K562 (cell line): ENCODE measurements around the gene CDC42EP5. TPM values are rescaled to one million over a fixed set of nuclear protein-coding genes. Genes with fewer than 3 reads are reported as not detected.
A peak's percentile ranks its signal among the peaks of the same experiment; 100 is the strongest.

Source experiments
- ATAC-seq: fragments of 200-7000 bp; cut with Tn5 transposase; 3 replicates; pipeline ENCODE4 v1.9.1; 2020; ENCODE audit warnings: moderate library complexity
- BruUV-seq: library from RNA; stranded (reverse); fragments of 400-500 nt; replicated peaks from 2 replicates; lab custom pipeline; 2021; lab: Mats Ljungman, UMichigan
- CTCF ChIA-PET: fragments of 300-600 bp; formaldehyde crosslinking; extraction: SDS; loops from one replicate; lab custom pipeline; 2021; ENCODE audit warnings: low intra/inter-chr PET ratio; lab: Yijun Ruan, JAX
- POLR2A ChIA-PET: fragments of 300-600, 350-650 bp; sonication (Branson Sonifier 250); formaldehyde crosslinking; extraction: SDS; loops from one replicate; lab custom pipeline; 2021; ENCODE audit warnings: antibody characterized with exemption, inconsistent platforms; lab: Yijun Ruan, JAX
- DNase-seq, 4 experiments: peaks; one replicate each; pipeline versions ENCODE4 v3.0.0 to v3.0.0-alpha.2; 2011 to 2018; ENCODE audit warnings: low spot score in 3 of 4, mixed read lengths in 3 of 4; ENCODE audit errors: extremely low read depth in 1 of 4
- FAIRE-seq: peaks from 2 replicates; lab custom pipeline; 2011; peaks lifted over from hg19 to GRCh38; lab: Jason Lieb, UNC
- H2AFZ ChIP-seq: 2 replicates; pipeline ENCODE4 v1.6.0; 2011; ENCODE audit warnings: low read depth, low read length, control low read depth, inconsistent platforms
- H3K27ac ChIP-seq: fragments of 200-600 bp; 3 replicates; pipeline ENCODE4 v1.8.0; 2011; ENCODE audit warnings: low read depth, mild to moderate bottlenecking, control low read depth, inconsistent platforms, low read length, moderate library complexity, mixed read lengths; ENCODE audit errors: extremely low read depth
- H3K27me3 ChIP-seq, 2 experiments: fragments of 300-600 bp in 1 of 2; 2 replicates in 1 of 2; 3 replicates in 1 of 2; pipeline versions ENCODE4 v1.6.0 to v1.8.0; 2011; ENCODE audit warnings: inconsistent platforms in 2 of 2, low read length in 2 of 2, mild to moderate bottlenecking in 1 of 2, mixed read lengths in 1 of 2, moderate library complexity in 1 of 2; ENCODE audit not compliant: control insufficient read depth in 2 of 2, insufficient read depth in 2 of 2
- H3K36me3 ChIP-seq: fragments of 300-600 bp; 3 replicates; pipeline ENCODE4 v1.8.0; 2011; ENCODE audit warnings: mild to moderate bottlenecking, low read length, inconsistent platforms; ENCODE audit not compliant: control insufficient read depth, insufficient read depth
- H3K4me1 ChIP-seq, 2 experiments: fragments of 200-600 bp in 1 of 2; replicated peaks in 1 of 2; 2 replicates in 1 of 2; 3 replicates in 1 of 2; pipeline versions ENCODE4 v1.5.1 to v1.8.0; 2011; ENCODE audit warnings: inconsistent platforms in 2 of 2, low read length in 2 of 2, mild to moderate bottlenecking in 1 of 2, mixed read lengths in 1 of 2, moderate library complexity in 1 of 2; ENCODE audit not compliant: control insufficient read depth in 2 of 2, insufficient read depth in 2 of 2
- H3K4me2 ChIP-seq: 2 replicates; pipeline ENCODE4 v1.6.1; 2011; ENCODE audit warnings: low read length, control low read depth, inconsistent platforms, mixed read lengths; ENCODE audit not compliant: insufficient read depth
- H3K4me3 ChIP-seq: fragments of 200-600 bp; sonication (generic), shearing (Covaris generic); 2 replicates; pipeline ENCODE4 v1.5.1; 2016; ENCODE audit warnings: control low read depth, inconsistent platforms
- H3K79me2 ChIP-seq: fragments of 200-600 bp; 3 replicates; pipeline ENCODE4 v1.8.0; 2011; ENCODE audit warnings: low read length, inconsistent platforms; ENCODE audit not compliant: control insufficient read depth, insufficient read depth
- H3K9ac ChIP-seq, 2 experiments: 2 replicates each; pipeline versions ENCODE4 v1.6.0 to v1.6.1; 2011; ENCODE audit warnings: low read depth in 2 of 2, low read length in 2 of 2, control low read depth in 1 of 2, inconsistent platforms in 1 of 2, mild to moderate bottlenecking in 1 of 2, mixed read lengths in 1 of 2; ENCODE audit not compliant: insufficient read depth in 1 of 2
- H3K9me1 ChIP-seq: one replicate; pipeline ENCODE4 v1.6.0; 2011; ENCODE audit warnings: inconsistent platforms, mild to moderate bottlenecking, low read length, moderate library complexity; ENCODE audit not compliant: control insufficient read depth, insufficient read depth
- H3K9me3 ChIP-seq: replicated peaks from 2 replicates; pipeline ENCODE4 v1.5.1; 2011; ENCODE audit warnings: low read depth, low read length, inconsistent platforms; ENCODE audit not compliant: control insufficient read depth, insufficient read depth
- H4K20me1 ChIP-seq: replicated peaks from 2 replicates; pipeline ENCODE4 v1.6.1; 2011; ENCODE audit warnings: low read length, inconsistent platforms, mixed read lengths; ENCODE audit not compliant: control insufficient read depth, insufficient read depth
- IRF1 ChIP-seq: sonication (generic); formaldehyde crosslinking; IDR thresholded peaks from 2 replicates; pipeline ENCODE4 v1.8.0; 2022; ENCODE audit warnings: missing genetic modification reagents, mild to moderate bottlenecking, borderline replicate concordance
- MLLT1 ChIP-seq, 2 experiments: fragments of 450-650 bp; IDR thresholded peaks; 2 replicates each; pipeline ENCODE4 v1.6.1; 2016
- POLR2AphosphoS5 ChIP-seq: IDR thresholded peaks from 2 replicates; pipeline ENCODE4 v1.6.1; 2011; ENCODE audit warnings: mild to moderate bottlenecking, low read depth, low read length, moderate library complexity; ENCODE audit not compliant: control insufficient read depth, insufficient read depth
- POLR2G ChIP-seq: fragments of 200-400 bp; formaldehyde crosslinking; IDR thresholded peaks from 2 replicates; pipeline ENCODE4 v1.6.1; 2017; ENCODE audit warnings: low read depth, mild to moderate bottlenecking, antibody characterized with exemption, low read length, moderate library complexity
- RBFOX2 ChIP-seq: fragments of 200-400 bp; formaldehyde crosslinking; IDR thresholded peaks from 2 replicates; pipeline ENCODE4 v1.6.1; 2017; ENCODE audit warnings: low read depth, mild to moderate bottlenecking, low read length, moderate library complexity
- ZNF778 ChIP-seq: fragments of 450-650 bp; formaldehyde crosslinking; IDR thresholded peaks from 2 replicates; pipeline ENCODE4 v1.4.0; 2020; ENCODE audit warnings: mild to moderate bottlenecking, moderate library complexity
- WGBS: fragments of 100-300 bp; shearing (Covaris generic); methylation state at CpG from one replicate; pipeline ENCODE4 v1.1.6; 2016; ENCODE audit warnings: low coverage, mixed read lengths; ENCODE audit not compliant: insufficient coverage; ENCODE audit errors: missing lambda C conversion rate; 5-methylcytosine and 5-hydroxymethylcytosine counted together
- in situ Hi-C: fragments of 300-500 bp; cut with MboI; formaldehyde crosslinking; loops from 4 replicates; pipeline ENCODE4 v1.15.0; 2018; ENCODE audit warnings: inconsistent platforms, mixed read lengths
- intact Hi-C: fragments of 100-400 bp; cut with micrococcal nuclease; formaldehyde crosslinking; loops from 2 replicates; pipeline ENCODE4 v1.14.2; 2022
- polyA plus RNA-seq, 8 experiments: library from polyadenylated mRNA; depleted of rRNA in 4 of 8; stranded (reverse) in 5 of 8; unstranded in 3 of 8; fragments of >200 nt; fragmentation: Nextera tagmentation in 2 of 8; fragmentation: Illumina TruSeq in 1 of 8; extraction: Ambion mirVana in 2 of 8; extraction: Trizol in 1 of 8; gene quantifications; 2 replicates each; pipeline versions ENCODE4 v1.2.1 to v1.2.3, GENCODE V29; 2011 to 2014; ENCODE audit warnings: inconsistent platforms in 1 of 8, missing spikeins in 1 of 8
- total RNA-seq, 7 experiments: library from RNA; depleted of rRNA in 6 of 7; stranded (reverse); fragments of >200 nt in 6 of 7; fragmentation: Illumina TruSeq in 2 of 7; extraction: Trizol in 2 of 7; gene quantifications; 2 replicates each; pipeline versions ENCODE4 v1.2.1 to v1.2.3, GENCODE V29; 2011 to 2021; ENCODE audit warnings: low replicate concordance in 1 of 7

The CDC42EP5 gene
- total and polyA plus RNA-seq, 9 of the 15 experiments (the other 6 are each of a cell fraction or from before 2014, with no cell fraction given), result 0.15 to 0.38 TPM; not detected in 7

DNA sequence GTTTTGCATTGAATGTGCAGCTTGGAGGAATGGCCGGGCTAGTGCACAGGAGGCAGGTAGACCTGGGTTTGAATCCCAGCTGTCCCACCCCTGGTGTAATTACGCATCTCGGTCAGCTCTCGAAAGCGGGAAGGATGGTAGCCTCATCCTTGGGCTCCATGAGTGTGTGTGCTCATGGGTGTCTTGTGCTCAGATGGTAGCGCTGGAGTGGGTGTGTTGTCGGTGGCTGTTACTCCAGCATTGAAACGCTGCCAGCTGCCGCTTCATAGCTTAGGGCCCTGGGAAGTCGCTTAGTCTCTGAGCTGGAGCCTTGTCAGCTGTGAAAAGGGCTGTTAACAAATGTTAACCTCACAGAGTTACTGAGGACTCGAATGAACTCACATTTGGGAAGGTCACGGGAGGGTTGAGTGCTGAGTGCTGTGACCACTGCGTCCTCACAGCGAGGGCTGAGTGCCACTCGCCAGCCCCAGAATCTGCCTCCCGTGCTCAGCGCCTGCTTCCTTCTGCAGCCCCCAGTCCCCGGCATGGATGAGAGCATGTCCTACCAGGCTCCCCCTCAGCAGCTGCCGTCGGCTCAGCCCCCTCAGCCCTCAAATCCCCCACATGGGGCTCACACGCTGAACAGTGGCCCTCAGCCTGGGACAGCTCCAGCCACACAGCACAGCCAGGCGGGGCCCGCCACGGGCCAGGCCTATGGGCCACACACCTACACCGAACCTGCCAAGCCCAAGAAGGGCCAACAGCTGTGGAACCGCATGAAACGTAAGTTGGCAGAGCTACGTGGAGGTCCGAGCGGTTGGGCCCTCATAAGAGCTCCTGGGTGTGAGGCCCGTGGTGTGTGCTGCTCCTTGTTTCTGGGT is 18.9 kb downstream of the CDC42EP5 start:
- peaks cover 36% of the 10 kb centered on the region for H4K20me1 ChIP-seq
- FAIRE-seq (no peak), ATAC-seq (no peak), DNase-seq (peak in 1 of 4 experiments; percentile 10)
- ChIA-PET CTCF (no interaction called here), POLR2A (interaction anchor here (3.4 kb wide), 1 partner anchor 9 kb away, joined by 34 read pairs; the partner anchor contains the start of gene LENG9)
- no peaks in the 10 kb centered on the region for H3K27me3 ChIP-seq
- WGBS, result 97% methylated on average over 27 of the region's 31 CpGs
- BruUV-seq, result no TSS peak
- H3K9ac ChIP-seq, result peak overlapping the region in 1 of 2 experiments; percentile 27; a peak in 1 of 4 replicates
- TF ChIP-seq MLLT1 (IDR thresholded peaks at IDR 0.05), result no peak
- TF ChIP-seq RBFOX2, result peak; percentile 68
- no peak for TF ChIP-seq IRF1
- 0 out of 2 replicates have a peak, but pooled peaks have one; percentile 9 for TF ChIP-seq POLR2AphosphoS5
- no peak for TF ChIP-seq ZNF778 (CRISPR knock-in tag)
- TF ChIP-seq POLR2G, result peak; percentile 60
- no peak overlapping the region for H2AFZ ChIP-seq
- H3K4me3 ChIP-seq, result no peak overlapping the region
- peaks cover 12% of the 10 kb centered on the region for H3K9me1 ChIP-seq
- in situ Hi-C loops (no loop called here), intact Hi-C loops (no loop called here)
- H3K9me3 ChIP-seq, result no peaks in the 10 kb centered on the region
- peaks cover 88% of the 10 kb centered on the region for H3K36me3 ChIP-seq
- peaks cover 11 to 37% of the 10 kb centered on the region in 2 experiments; a peak in 4 of 5 replicates for H3K4me1 ChIP-seq
- H3K79me2 ChIP-seq, result peaks cover 51% of the 10 kb centered on the region
- H3K4me2 ChIP-seq, result no peak overlapping the region
- no peak overlapping the region for H3K27ac ChIP-seq
